ENCODE measurements around the gene SLC41A3.

The SLC41A3 gene

DNA sequence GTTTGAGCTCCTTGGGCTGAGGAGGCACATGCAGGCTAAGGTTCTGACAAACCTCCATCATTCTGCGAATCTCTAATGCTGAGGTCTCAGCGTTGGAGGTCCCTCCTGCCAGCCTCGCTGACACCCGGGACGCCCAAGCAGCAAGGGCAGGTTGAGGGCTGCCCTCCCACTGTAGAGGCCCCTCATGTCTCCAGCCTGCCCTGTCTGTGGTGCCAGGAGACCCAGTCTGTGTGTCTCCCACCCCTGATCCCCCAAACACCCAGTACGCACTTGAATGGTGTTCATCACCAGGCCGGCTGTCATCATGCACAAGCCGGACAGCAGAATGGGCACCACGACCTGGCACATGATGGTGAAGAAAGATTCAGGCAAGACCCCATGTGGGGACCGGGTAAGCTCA, 27.8 kb downstream of the SLC41A3 start (continued):
- TF ChIP-seq ZNF48 (tag by site-specific recombination; IDR thresholded peaks at IDR 0.05): no peak

DNA sequence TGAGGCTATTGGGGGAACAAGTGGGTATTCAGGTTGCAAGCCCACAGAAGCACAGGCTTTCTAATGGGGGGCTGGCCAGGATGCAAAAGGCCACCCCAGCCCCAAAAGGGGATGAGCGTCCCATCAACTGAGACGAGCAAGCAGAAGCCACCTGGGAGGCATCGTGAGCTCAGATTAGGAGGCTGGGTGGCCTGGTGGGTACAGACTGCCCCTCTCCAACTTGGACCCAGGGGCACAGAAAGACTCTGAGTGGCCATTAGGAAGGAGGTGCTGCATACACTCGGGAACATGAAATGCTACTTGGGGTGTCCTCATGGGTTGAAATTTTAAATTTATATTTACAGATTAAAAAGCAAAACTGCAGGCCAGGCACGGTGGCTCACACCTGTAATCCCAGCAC, 29.1 kb downstream of the SLC41A3 start:
- no peaks in the 10 kb centered on the region for H3K4me1 ChIP-seq (ENCODE audit: control insufficient read depth, insufficient read depth, low read length)
- no peak overlapping the region for H3K27ac ChIP-seq (ENCODE audit: extremely low read depth, low read depth, low read length)
- POLR2A ChIA-PET: no interaction called here
- CTCF ChIA-PET: no interaction called here
- H3K36me3 ChIP-seq (ENCODE audit: control insufficient read depth in 2 of 2, insufficient read depth in 1 of 2, low read length in 2 of 2): peaks cover 0 to 9% of the 10 kb centered on the region in 2 experiments; a peak in 1 of 3 replicates
- TF ChIP-seq, protein P1, sequence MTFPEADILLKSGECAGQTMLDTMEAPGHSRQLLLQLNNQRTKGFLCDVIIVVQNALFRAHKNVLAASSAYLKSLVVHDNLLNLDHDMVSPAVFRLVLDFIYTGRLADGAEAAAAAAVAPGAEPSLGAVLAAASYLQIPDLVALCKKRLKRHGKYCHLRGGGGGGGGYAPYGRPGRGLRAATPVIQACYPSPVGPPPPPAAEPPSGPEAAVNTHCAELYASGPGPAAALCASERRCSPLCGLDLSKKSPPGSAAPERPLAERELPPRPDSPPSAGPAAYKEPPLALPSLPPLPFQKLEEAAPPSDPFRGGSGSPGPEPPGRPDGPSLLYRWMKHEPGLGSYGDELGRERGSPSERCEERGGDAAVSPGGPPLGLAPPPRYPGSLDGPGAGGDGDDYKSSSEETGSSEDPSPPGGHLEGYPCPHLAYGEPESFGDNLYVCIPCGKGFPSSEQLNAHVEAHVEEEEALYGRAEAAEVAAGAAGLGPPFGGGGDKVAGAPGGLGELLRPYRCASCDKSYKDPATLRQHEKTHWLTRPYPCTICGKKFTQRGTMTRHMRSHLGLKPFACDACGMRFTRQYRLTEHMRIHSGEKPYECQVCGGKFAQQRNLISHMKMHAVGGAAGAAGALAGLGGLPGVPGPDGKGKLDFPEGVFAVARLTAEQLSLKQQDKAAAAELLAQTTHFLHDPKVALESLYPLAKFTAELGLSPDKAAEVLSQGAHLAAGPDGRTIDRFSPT (tag by site-specific recombination; IDR thresholded peaks at IDR 0.05): no peak
- TF ChIP-seq KLF9 (tag by site-specific recombination; IDR thresholded peaks at IDR 0.05; ENCODE audit: low read depth) (no peak), ZNF132 (tag by site-specific recombination; IDR thresholded peaks at IDR 0.05; ENCODE audit: borderline replicate concordance) (no peak), BCL11A (tag by site-specific recombination; IDR thresholded peaks at IDR 0.05; ENCODE audit: low read depth) (no peak), ZNF670 (tag by site-specific recombination; IDR thresholded peaks at IDR 0.05; ENCODE audit: low read depth) (no peak), ZNF776 (tag by site-specific recombination; IDR thresholded peaks at IDR 0.05; ENCODE audit: borderline replicate concordance) (no peak), ZSCAN16 (tag by site-specific recombination; IDR thresholded peaks at IDR 0.05) (no peak), ZNF274 (IDR thresholded peaks at IDR 0.05; ENCODE audit: low read length) (no peak), ZNF274 (tag by site-specific recombination; IDR thresholded peaks at IDR 0.05; ENCODE audit: borderline replicate concordance) (no peak), ZNF112 (tag by site-specific recombination; IDR thresholded peaks at IDR 0.05) (no peak)
- TF ChIP-seq, protein P2, sequence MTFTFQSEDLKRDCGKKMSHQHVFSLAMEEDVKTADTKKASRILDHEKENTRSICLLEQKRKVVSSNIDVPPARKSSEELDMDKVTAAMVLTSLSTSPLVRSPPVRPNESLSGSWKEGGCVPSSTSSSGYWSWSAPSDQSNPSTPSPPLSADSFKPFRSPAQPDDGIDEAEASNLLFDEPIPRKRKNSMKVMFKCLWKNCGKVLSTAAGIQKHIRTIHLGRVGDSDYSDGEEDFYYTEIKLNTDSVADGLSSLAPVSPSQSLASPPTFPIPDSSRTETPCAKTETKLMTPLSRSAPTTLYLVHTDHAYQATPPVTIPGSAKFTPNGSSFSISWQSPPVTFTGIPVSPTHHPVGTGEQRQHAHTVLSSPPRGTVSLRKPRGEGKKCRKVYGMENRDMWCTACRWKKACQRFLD (tag by site-specific recombination; IDR thresholded peaks at IDR 0.05): no peak
- TF ChIP-seq, protein P3, sequence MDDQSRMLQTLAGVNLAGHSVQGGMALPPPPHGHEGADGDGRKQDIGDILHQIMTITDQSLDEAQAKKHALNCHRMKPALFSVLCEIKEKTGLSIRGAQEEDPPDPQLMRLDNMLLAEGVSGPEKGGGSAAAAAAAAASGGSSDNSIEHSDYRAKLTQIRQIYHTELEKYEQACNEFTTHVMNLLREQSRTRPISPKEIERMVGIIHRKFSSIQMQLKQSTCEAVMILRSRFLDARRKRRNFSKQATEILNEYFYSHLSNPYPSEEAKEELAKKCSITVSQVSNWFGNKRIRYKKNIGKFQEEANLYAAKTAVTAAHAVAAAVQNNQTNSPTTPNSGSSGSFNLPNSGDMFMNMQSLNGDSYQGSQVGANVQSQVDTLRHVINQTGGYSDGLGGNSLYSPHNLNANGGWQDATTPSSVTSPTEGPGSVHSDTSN (CRISPR knock-in tag; IDR thresholded peaks at IDR 0.05): no peak
- no peak overlapping the region for H3K4me3 ChIP-seq (ENCODE audit: low read depth, low read length)
- no peaks in the 10 kb centered on the region for H3K9me3 ChIP-seq (ENCODE audit: control insufficient read depth, insufficient read depth, low read depth, low read length)

DNA sequence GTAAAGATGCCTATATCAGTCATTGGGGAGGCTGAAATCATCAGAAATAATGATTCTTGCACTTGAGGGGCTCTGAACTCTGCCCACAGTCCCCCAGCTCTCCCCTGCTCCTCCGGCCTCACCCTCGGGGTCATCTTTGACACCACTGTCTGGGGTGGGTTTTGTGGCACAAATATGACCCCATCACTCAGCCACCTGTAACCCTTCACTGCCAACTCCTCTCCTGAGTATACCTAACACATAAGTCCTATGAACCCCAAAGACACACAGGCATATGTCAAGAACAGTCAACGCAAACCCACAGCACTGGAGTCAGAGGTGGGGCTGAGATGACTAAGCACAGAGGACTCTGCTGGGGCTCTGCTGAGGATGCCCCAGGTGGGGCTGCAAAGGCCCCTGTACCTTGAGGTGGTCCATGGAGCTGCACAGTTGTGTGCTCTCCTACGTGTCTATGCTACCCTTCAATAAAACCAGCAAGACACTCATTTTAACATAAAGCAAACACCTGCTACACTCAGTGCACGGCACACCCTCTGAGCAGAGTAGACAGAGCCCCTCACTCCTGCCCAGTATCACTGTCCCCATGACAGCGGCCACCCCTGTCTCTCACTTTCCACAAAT, 29.9 kb downstream of the SLC41A3 start:
- H3K36me3 ChIP-seq (ENCODE audit: control insufficient read depth in 2 of 2, insufficient read depth in 1 of 2, low read length in 2 of 2): peaks cover 0 to 14% of the 10 kb centered on the region in 2 experiments; a peak in 1 of 3 replicates
- H3K9me3 ChIP-seq (ENCODE audit: control insufficient read depth, insufficient read depth, low read depth, low read length): no peaks in the 10 kb centered on the region
- H3K4me3 ChIP-seq (ENCODE audit: low read depth, low read length): no peak overlapping the region
- ChIA-PET POLR2A (no interaction called here), CTCF (no interaction called here)
- H3K27ac ChIP-seq (ENCODE audit: extremely low read depth, low read depth, low read length): no peak overlapping the region
- no peaks in the 10 kb centered on the region for H3K4me1 ChIP-seq (ENCODE audit: control insufficient read depth, insufficient read depth, low read length)
- TF ChIP-seq, protein P4, sequence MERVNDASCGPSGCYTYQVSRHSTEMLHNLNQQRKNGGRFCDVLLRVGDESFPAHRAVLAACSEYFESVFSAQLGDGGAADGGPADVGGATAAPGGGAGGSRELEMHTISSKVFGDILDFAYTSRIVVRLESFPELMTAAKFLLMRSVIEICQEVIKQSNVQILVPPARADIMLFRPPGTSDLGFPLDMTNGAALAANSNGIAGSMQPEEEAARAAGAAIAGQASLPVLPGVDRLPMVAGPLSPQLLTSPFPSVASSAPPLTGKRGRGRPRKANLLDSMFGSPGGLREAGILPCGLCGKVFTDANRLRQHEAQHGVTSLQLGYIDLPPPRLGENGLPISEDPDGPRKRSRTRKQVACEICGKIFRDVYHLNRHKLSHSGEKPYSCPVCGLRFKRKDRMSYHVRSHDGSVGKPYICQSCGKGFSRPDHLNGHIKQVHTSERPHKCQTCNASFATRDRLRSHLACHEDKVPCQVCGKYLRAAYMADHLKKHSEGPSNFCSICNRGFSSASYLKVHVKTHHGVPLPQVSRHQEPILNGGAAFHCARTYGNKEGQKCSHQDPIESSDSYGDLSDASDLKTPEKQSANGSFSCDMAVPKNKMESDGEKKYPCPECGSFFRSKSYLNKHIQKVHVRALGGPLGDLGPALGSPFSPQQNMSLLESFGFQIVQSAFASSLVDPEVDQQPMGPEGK (tag by site-specific recombination; IDR thresholded peaks at IDR 0.05): no peak
- TF ChIP-seq ZBTB48 (tag by site-specific recombination; IDR thresholded peaks at IDR 0.05) (no peak), ZNF707 (tag by site-specific recombination; IDR thresholded peaks at IDR 0.05) (no peak), ZNF664 (tag by site-specific recombination; IDR thresholded peaks at IDR 0.05) (no peak), ZIC2 (tag by site-specific recombination; IDR thresholded peaks at IDR 0.05) (no peak), ZNF629 (tag by site-specific recombination; IDR thresholded peaks at IDR 0.05) (no peak), ZSCAN30 (tag by site-specific recombination; IDR thresholded peaks at IDR 0.05) (no peak)
- TF ChIP-seq, protein P5, sequence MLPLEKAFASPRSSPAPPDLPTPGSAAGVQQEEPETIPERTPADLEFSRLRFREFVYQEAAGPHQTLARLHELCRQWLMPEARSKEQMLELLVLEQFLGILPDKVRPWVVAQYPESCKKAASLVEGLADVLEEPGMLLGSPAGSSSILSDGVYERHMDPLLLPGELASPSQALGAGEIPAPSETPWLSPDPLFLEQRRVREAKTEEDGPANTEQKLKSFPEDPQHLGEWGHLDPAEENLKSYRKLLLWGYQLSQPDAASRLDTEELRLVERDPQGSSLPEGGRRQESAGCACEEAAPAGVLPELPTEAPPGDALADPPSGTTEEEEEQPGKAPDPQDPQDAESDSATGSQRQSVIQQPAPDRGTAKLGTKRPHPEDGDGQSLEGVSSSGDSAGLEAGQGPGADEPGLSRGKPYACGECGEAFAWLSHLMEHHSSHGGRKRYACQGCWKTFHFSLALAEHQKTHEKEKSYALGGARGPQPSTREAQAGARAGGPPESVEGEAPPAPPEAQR (tag by site-specific recombination; IDR thresholded peaks at IDR 0.05): no peak
- TF ChIP-seq, protein P6, sequence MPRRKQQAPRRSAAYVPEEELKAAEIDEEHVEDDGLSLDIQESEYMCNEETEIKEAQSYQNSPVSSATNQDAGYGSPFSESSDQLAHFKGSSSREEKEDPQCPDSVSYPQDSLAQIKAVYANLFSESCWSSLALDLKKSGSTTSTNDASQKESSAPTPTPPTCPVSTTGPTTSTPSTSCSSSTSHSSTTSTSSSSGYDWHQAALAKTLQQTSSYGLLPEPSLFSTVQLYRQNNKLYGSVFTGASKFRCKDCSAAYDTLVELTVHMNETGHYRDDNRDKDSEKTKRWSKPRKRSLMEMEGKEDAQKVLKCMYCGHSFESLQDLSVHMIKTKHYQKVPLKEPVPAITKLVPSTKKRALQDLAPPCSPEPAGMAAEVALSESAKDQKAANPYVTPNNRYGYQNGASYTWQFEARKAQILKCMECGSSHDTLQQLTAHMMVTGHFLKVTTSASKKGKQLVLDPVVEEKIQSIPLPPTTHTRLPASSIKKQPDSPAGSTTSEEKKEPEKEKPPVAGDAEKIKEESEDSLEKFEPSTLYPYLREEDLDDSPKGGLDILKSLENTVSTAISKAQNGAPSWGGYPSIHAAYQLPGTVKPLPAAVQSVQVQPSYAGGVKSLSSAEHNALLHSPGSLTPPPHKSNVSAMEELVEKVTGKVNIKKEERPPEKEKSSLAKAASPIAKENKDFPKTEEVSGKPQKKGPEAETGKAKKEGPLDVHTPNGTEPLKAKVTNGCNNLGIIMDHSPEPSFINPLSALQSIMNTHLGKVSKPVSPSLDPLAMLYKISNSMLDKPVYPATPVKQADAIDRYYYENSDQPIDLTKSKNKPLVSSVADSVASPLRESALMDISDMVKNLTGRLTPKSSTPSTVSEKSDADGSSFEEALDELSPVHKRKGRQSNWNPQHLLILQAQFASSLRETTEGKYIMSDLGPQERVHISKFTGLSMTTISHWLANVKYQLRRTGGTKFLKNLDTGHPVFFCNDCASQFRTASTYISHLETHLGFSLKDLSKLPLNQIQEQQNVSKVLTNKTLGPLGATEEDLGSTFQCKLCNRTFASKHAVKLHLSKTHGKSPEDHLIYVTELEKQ (tag by site-specific recombination; IDR thresholded peaks at IDR 0.05; ENCODE audit: borderline replicate concordance): no peak

Measured in HEK293 (cell line).